Measurements from ENCODE around the gene HTRA1.

DNA sequence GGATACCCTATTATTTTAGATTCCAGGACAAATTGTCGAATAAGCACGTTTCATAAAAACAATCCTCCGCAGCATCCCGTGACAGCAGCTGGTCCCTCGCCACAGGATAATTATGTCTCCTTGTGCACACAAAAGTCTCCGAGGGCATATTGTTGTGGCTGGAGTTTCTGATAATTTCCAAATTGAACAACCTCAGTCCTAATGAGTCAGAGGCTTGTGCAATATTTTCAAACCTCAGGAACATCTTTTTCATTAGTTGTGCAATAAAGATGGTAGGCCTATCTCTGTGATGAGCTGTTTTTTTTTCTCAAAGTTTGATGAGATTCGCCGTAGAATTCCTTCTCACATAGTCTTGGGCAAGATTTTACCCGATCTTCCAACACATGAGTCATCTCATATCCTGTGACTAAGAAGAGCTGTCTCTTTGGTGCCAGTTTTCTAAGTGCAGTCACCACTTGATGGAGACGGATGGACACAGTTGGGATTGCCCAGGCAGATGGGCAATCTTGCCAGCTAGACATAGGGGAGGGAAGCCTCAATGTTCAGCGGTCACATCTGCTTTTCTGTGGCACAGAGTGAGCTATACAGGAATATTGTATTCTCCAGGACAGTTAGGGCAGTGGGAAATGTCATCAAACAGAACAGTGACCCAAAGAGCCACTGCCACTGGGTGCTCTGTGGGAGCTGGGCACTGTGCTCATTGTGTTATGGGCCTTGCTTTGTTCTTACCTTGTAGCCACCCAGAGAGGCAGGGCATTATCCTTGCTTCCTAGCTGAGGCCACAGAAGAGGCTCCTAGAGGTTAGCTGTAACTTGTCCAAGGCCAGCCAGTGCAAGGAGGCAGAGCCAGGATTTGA, 7.8 kb downstream of the HTRA1 start:
- TF ChIP-seq POLR2AphosphoS5 (IDR thresholded peaks at IDR 0.05; ENCODE audit: low read depth, low read length) (no peak), REST (IDR thresholded peaks at IDR 0.05; ENCODE audit: insufficient read depth in 1 of 2, low read depth in 2 of 2, low read length in 2 of 2) (no peak), FOXP2 (optimal IDR thresholded peaks at IDR 0.05; ENCODE audit: borderline replicate concordance, extremely low read depth, extremely low read length, insufficient read depth) (no peak), TAF1 (IDR thresholded peaks at IDR 0.05; ENCODE audit: borderline replicate concordance, insufficient read depth, low read length) (no peak), SIN3A (IDR thresholded peaks at IDR 0.05; ENCODE audit: borderline replicate concordance, insufficient read depth, low read length) (no peak; the same call in 1 of the 2 replicates)

Data from PFSK-1 (cell line).